Lung (tissue), 12 donors: Measurements from ENCODE around the gene SND1. TPM values are rescaled to one million over a fixed set of nuclear protein-coding genes. Genes with fewer than 3 reads are reported as not detected.
A peak's percentile ranks its signal among the peaks of the same experiment; 100 is the strongest.

Source experiments
- ATAC-seq: fragments of 200-7000 bp; cut with Tn5 transposase; one replicate; pipeline ENCODE4 v1.9.1; 2020; ENCODE audit warnings: moderate number of reproducible peaks; ENCODE audit not compliant: insufficient read depth, low FRiP score
- DNase-seq, 3 donors: peaks; one replicate each; pipeline ENCODE4 v3.0.0-alpha.2; 2013 to 2017
- H3K27ac ChIP-seq, 2 donors: one replicate each; pipeline ENCODE4 v1.5.1; 2013; ENCODE audit warnings: mild to moderate bottlenecking in 2 of 2, moderate library complexity in 2 of 2, control low read depth in 1 of 2, inconsistent platforms in 1 of 2, low read depth in 1 of 2, low read length in 1 of 2
- H3K27me3 ChIP-seq, 3 donors: one replicate each; pipeline ENCODE4 v1.5.1; 2013; ENCODE audit warnings: low read length in 2 of 3; ENCODE audit not compliant: control insufficient read depth in 3 of 3, insufficient read depth in 3 of 3
- H3K36me3 ChIP-seq, 4 donors: one replicate each; pipeline ENCODE4 v1.5.1; 2013; ENCODE audit warnings: low read length in 4 of 4, mild to moderate bottlenecking in 1 of 4, moderate library complexity in 1 of 4; ENCODE audit not compliant: control insufficient read depth in 4 of 4, insufficient read depth in 4 of 4
- H3K4me1 ChIP-seq, 5 donors: one replicate each; pipeline ENCODE4 v1.5.1; 2013; ENCODE audit warnings: low read length in 5 of 5, mild to moderate bottlenecking in 2 of 5, moderate library complexity in 1 of 5; ENCODE audit not compliant: control insufficient read depth in 5 of 5, insufficient read depth in 5 of 5
- H3K4me3 ChIP-seq: one replicate; pipeline ENCODE4 v1.5.1; 2013; ENCODE audit warnings: mild to moderate bottlenecking, control low read depth, moderate library complexity
- H3K9ac ChIP-seq, 2 donors: one replicate each; pipeline ENCODE4 v1.5.1; 2013; ENCODE audit warnings: low read length in 2 of 2, control low read depth in 1 of 2; ENCODE audit not compliant: insufficient read depth in 1 of 2
- H3K9me3 ChIP-seq, 4 donors: one replicate each; pipeline ENCODE4 v1.5.1; 2013; ENCODE audit warnings: low read length in 3 of 4, mild to moderate bottlenecking in 1 of 4, moderate library complexity in 1 of 4; ENCODE audit not compliant: control insufficient read depth in 4 of 4, insufficient read depth in 3 of 4
- WGBS, 2 donors: extraction: QIAGEN DNeasy Blood & Tissue Kit; methylation state at CpG; one replicate each; pipeline ENCODE4 v1.1.7; 2013; 5-methylcytosine and 5-hydroxymethylcytosine counted together
- polyA plus RNA-seq, 2 donors: library from polyadenylated mRNA; stranded (reverse); fragments of 200-250 nt; gene quantifications; one replicate each; pipeline ENCODE4 v1.2.1, GENCODE V29; 2013
- total RNA-seq, 2 donors: library from RNA; depleted of rRNA in 1 of 2; stranded (reverse); fragments of >200 nt in 1 of 2; gene quantifications; one replicate each; pipeline ENCODE4 v1.2.1, GENCODE V29; 2014 to 2021
- TF ChIP-seq, protein P1 (sequence below): IDR thresholded peaks from 2 replicates; pipeline ENCODE4 v1.5.1; 2012; ENCODE audit warnings: mild to moderate bottlenecking; ENCODE audit errors: control extremely low read depth, extremely low read depth
- donor health status: control.
- donor health status: control.
- donor health status: Bipolar disorder and iron deficiency.
- donor health status: healthy.
- donor health status: DM: yes; HTN: yes; CAD: no.

The SND1 gene
- total and polyA plus RNA-seq, 4 donors = 94.5 to 210 (median 137) TPM

DNA sequence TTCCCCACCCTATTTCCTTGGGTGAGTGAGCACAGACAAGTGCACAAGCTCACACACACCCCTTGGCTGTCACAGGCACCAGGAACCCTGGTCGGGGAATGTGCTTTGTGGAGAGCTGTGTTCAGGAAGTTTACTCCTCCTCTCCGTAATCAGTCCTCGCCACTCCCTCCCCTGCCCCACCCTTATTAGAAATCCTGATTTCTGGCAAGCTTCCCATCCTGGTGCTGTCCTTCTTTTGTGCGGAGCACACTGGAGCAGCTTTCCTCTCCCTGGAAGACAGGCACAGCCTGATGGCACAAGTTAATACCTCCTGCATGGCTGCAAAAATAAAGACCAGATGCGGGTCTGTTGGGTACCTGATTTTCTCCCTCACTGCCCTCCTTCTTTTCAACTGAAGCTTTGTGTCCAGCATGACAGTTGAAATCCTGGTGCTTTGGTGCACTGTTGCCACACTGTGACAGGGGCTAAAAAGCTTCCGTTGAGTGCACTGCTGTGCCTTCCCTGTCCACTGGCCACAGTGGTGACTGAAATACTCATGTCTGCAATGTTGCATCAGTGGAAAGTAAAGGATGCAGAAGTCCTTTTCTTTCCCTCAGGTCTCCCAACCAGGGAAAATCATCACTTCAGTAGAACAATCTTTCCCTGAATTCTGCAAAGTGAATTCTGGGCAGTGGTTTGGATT, 324.2 kb downstream of the SND1 start:
- no peak overlapping the region for H3K4me3 ChIP-seq
- H3K9ac ChIP-seq = no peak overlapping the region
- H3K36me3 ChIP-seq = peaks cover 0 to 7% (median 0%) of the 10 kb centered on the region in 4 donors
- TF ChIP-seq, protein P1, sequence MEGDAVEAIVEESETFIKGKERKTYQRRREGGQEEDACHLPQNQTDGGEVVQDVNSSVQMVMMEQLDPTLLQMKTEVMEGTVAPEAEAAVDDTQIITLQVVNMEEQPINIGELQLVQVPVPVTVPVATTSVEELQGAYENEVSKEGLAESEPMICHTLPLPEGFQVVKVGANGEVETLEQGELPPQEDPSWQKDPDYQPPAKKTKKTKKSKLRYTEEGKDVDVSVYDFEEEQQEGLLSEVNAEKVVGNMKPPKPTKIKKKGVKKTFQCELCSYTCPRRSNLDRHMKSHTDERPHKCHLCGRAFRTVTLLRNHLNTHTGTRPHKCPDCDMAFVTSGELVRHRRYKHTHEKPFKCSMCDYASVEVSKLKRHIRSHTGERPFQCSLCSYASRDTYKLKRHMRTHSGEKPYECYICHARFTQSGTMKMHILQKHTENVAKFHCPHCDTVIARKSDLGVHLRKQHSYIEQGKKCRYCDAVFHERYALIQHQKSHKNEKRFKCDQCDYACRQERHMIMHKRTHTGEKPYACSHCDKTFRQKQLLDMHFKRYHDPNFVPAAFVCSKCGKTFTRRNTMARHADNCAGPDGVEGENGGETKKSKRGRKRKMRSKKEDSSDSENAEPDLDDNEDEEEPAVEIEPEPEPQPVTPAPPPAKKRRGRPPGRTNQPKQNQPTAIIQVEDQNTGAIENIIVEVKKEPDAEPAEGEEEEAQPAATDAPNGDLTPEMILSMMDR = no peak
- H3K27ac ChIP-seq = no peak overlapping the region
- peak; percentile 45 to 68 (median 50) for DNase-seq
- no peaks in the 10 kb centered on the region for H3K27me3 ChIP-seq
- peaks cover 0 to 6% (median 2%) of the 10 kb centered on the region in 4 donors for H3K9me3 ChIP-seq
- 55 to 83% methylated on average over 6 of the region's 6 CpGs for WGBS, 2 donors
- H3K4me1 ChIP-seq = peaks cover 0 to 15% (median 10%) of the 10 kb centered on the region in 5 donors
- ATAC-seq = no peak

DNA sequence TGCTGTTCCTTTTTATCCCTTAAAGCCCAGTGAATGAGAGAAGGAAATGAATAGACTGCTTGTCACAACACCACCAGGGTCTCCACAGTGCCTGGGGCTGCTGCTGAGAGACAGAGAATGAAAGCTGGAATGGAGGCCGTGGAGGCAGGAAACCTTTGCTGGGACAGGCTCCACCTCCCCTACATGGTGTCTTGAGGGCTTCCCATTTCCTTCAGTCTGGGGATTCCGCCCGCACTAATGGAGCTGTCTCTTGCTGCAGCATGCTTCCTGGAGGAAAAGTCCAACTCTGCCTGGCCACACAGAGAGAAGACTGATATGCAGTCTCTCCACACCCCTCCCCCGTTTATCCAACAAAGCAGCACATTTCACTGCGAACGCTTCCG, 324.7 kb downstream of the SND1 start:
- WGBS, 2 donors = 88 to 91% methylated on average over 7 of the region's 7 CpGs
- peaks cover 0 to 7% (median 0%) of the 10 kb centered on the region in 4 donors for H3K36me3 ChIP-seq
- peaks cover 0 to 6% (median 2%) of the 10 kb centered on the region in 4 donors for H3K9me3 ChIP-seq
- ATAC-seq = no peak
- H3K4me3 ChIP-seq = no peak overlapping the region
- no peak overlapping the region for H3K27ac ChIP-seq
- H3K27me3 ChIP-seq = no peaks in the 10 kb centered on the region
- H3K9ac ChIP-seq = no peak overlapping the region
- DNase-seq = peak in 1 of 3 donors; percentile 41
- H3K4me1 ChIP-seq = peaks cover 0 to 15% (median 10%) of the 10 kb centered on the region in 5 donors
- TF ChIP-seq, protein P1 = no peak

DNA sequence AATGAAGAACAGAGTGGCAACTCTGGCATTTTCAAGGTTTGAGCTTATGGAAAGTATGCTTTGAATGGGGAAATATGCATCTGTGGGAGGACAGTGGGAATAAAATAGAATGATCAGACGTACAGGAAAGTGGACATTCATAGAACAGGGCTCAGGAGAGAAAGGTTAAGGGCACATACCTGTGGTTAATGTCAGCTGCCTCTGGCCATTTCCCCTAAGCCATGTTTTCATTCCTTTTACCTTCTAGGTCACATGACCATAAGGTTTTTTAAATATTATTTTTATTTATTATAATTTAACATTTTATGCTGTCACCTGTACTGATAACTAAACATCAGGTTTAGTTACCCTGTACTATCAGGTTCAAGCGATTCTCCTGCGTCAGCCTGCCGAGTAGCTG, 326.4 kb downstream of the SND1 start:
- Histone ChIP-seq H3K4me3 (no peak overlapping the region), H3K4me1 (peaks cover 0 to 13% (median 10%) of the 10 kb centered on the region in 5 donors), H3K27me3 (no peaks in the 10 kb centered on the region), H3K27ac (no peak overlapping the region), H3K9me3 (peaks cover 0 to 6% (median 2%) of the 10 kb centered on the region in 4 donors), H3K36me3 (peaks cover 0 to 7% (median 0%) of the 10 kb centered on the region in 4 donors), H3K9ac (no peak overlapping the region)
- DNase-seq = no peak
- no peak for ATAC-seq
- TF ChIP-seq, protein P1 = no peak
- WGBS, 2 donors = 98 to 100% methylated on average over 4 of the region's 4 CpGs
